Gastroesophageal sphincter (tissue), 4 donors: ENCODE results near the gene THTPA. TPM values are rescaled to one million over a fixed set of nuclear protein-coding genes. Genes with fewer than 3 reads are reported as not detected.

ENCODE experiments used
- ATAC-seq: fragments of 150-250 bp; one replicate; pipeline ENCODE4 v1.9.1; 2016; ENCODE audit warnings: mild to moderate bottlenecking, moderate library complexity
- H3K27ac ChIP-seq, 4 donors: fragments of 200-600 bp; sonication (generic) in 3 of 4; 1 replicate in 3 of 4; 2 replicates in 1 of 4; pipeline ENCODE4 v1.5.1; 2016 to 2019
- H3K27me3 ChIP-seq: fragments of 200-600 bp; sonication (generic); one replicate; pipeline ENCODE4 v1.5.1; 2019
- H3K36me3 ChIP-seq, 2 donors: fragments of 200-600 bp; sonication (generic); one replicate each; pipeline ENCODE4 v1.5.1; 2019; ENCODE audit warnings: control low read depth in 1 of 2
- H3K4me1 ChIP-seq, 3 donors: fragments of 200-600 bp; sonication (generic); 1 replicate in 2 of 3; 2 replicates in 1 of 3; pipeline ENCODE4 v1.5.1; 2016 to 2019; ENCODE audit warnings: control low read depth in 2 of 3
- H3K4me3 ChIP-seq, 2 donors: fragments of 200-600 bp; sonication (generic); one replicate each; pipeline ENCODE4 v1.5.1; 2019; ENCODE audit warnings: mild to moderate bottlenecking in 1 of 2, moderate library complexity in 1 of 2
- H3K9me3 ChIP-seq, 3 donors: fragments of 200-600 bp; sonication (generic); one replicate each; pipeline ENCODE4 v1.5.1; 2017 to 2019; ENCODE audit warnings: control low read depth in 2 of 3
- EP300 ChIP-seq: sonication (generic); formaldehyde crosslinking; IDR thresholded peaks from one replicate; pipeline ENCODE4 v1.6.1; 2017; ENCODE audit warnings: antibody characterized with exemption, mild to moderate bottlenecking
- POLR2A ChIP-seq, 2 donors: fragments of 450-650 bp; IDR thresholded peaks; one replicate each; pipeline ENCODE4 v1.6.1; 2017; ENCODE audit warnings: antibody characterized with exemption in 2 of 2, mild to moderate bottlenecking in 2 of 2, moderate library complexity in 1 of 2
- POLR2AphosphoS5 ChIP-seq: sonication (generic); formaldehyde crosslinking; IDR thresholded peaks from one replicate; pipeline ENCODE4 v1.6.1; 2017; ENCODE audit warnings: antibody characterized with exemption
- WGBS, 2 donors: methylation state at CpG; one replicate each; pipeline ENCODE4 v1.1.5; 2018; ENCODE audit warnings: low coverage in 1 of 2; 5-methylcytosine and 5-hydroxymethylcytosine counted together
- total RNA-seq, 4 donors: library from RNA; depleted of rRNA; stranded (reverse); fragments of >200 nt; gene quantifications; one replicate each; pipeline ENCODE4 v1.1.0, GENCODE V29; 2016
- TF ChIP-seq, protein P1 (sequence below), 4 experiments: fragments of 200-600 bp in 2 of 4; fragments of 450-650 bp in 2 of 4; sonication (generic) in 1 of 4; IDR thresholded peaks; one replicate each; pipeline ENCODE4 v1.5.1; 2017 to 2019; ENCODE audit warnings: antibody characterized with exemption in 4 of 4, mild to moderate bottlenecking in 2 of 4, moderate library complexity in 2 of 4

THTPA gene
- total RNA-seq, 4 donors from 2014 or later: 17.7 to 28.8 (median 21.3) TPM

DNA sequence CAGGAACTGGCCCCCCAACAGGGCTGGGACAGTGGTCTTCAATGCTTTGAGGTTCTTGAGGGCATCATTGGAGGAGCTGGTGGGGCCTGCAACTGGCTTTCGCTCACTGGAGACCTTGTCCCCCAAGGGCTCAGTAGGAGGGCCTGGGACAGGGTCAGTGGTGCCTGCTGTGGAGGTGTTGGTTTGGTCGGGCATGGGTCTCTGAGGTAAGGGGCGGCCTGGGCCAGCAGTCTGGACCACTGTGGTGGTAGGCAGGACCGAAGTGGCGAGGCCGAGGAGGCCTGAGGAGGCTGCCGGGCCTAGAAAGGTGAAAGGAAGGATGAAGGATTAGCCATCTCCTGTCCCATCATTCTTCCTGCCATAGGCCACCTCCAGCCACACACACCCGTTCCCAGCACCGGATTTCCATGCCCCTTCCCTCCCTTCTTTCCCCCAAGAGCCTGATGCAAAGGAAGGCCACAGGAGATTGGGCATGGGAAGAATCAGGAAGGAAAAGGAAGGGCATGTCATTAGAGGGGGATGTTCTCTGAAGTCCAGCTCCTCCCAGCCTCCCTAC is 33.4 kb upstream of the THTPA start:
- WGBS, 2 donors: no CpG with 5 or more reads among the region's 9 CpGs
- H3K4me1 ChIP-seq: no peaks in the 10 kb centered on the region
- H3K27me3 ChIP-seq: no peaks in the 10 kb centered on the region
- H3K9me3 ChIP-seq: no peaks in the 10 kb centered on the region
- no peak overlapping the region for H3K27ac ChIP-seq
- TF ChIP-seq EP300 (no peak), POLR2A (IDR thresholded peaks at IDR 0.05) (no peak), POLR2AphosphoS5 (no peak)
- TF ChIP-seq, protein P1, sequence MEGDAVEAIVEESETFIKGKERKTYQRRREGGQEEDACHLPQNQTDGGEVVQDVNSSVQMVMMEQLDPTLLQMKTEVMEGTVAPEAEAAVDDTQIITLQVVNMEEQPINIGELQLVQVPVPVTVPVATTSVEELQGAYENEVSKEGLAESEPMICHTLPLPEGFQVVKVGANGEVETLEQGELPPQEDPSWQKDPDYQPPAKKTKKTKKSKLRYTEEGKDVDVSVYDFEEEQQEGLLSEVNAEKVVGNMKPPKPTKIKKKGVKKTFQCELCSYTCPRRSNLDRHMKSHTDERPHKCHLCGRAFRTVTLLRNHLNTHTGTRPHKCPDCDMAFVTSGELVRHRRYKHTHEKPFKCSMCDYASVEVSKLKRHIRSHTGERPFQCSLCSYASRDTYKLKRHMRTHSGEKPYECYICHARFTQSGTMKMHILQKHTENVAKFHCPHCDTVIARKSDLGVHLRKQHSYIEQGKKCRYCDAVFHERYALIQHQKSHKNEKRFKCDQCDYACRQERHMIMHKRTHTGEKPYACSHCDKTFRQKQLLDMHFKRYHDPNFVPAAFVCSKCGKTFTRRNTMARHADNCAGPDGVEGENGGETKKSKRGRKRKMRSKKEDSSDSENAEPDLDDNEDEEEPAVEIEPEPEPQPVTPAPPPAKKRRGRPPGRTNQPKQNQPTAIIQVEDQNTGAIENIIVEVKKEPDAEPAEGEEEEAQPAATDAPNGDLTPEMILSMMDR (IDR thresholded peaks at IDR 0.05): no peak
- ATAC-seq: no peak
- peaks cover 0 to 15% of the 10 kb centered on the region in 2 donors for H3K36me3 ChIP-seq
- H3K4me3 ChIP-seq: no peak overlapping the region

DNA sequence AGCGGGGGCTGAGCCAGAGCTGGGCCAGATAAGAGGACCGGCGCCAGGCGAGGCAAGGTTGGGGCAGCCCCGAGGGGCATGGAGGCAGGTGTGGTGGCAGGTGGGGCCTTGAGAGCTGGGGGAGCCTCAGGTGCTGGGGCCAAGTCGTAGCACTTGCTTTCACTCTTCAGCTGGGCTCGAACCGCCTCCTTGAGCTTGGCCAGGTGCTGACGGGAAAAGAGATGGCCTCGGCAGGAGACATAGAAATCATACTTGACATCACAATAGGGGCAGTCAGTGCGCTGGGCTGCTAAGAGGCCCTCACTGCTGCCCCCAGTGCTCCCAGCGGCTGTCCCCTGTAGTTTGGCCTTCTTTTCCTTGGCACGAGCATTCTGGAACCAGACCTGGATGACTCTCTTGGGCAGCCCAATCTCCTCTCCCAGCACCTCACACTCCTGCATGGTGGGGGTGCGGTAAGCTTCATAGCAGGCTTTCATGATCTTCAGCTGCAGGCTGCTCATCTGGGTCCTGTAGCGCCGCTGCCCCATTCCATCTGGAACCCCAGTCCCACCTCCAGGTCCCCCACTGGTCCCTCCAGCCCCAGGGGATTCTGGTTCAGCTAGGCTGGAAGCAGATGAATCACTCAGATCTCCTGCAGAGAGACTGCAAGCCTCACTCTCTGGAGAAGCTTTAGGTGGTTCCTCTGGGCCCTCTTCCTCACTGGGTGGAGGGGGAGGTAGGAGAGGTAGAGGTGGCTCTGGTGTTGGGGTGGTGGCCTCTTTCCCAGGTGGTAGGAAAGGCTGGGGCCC is 32.6 kb upstream of the THTPA start:
- Histone ChIP-seq H3K27ac (no peak overlapping the region), H3K9me3 (no peaks in the 10 kb centered on the region), H3K4me1 (no peaks in the 10 kb centered on the region), H3K36me3 (peaks cover 0 to 15% of the 10 kb centered on the region in 2 donors), H3K4me3 (no peak overlapping the region), H3K27me3 (no peaks in the 10 kb centered on the region)
- TF ChIP-seq EP300 (no peak), POLR2AphosphoS5 (no peak), POLR2A (IDR thresholded peaks at IDR 0.05) (no peak)
- TF ChIP-seq, protein P1 (IDR thresholded peaks at IDR 0.05): no peak
- no peak for ATAC-seq
- WGBS, 2 donors: 100% methylated on average over 1 to 5 of the region's 16 CpGs

DNA sequence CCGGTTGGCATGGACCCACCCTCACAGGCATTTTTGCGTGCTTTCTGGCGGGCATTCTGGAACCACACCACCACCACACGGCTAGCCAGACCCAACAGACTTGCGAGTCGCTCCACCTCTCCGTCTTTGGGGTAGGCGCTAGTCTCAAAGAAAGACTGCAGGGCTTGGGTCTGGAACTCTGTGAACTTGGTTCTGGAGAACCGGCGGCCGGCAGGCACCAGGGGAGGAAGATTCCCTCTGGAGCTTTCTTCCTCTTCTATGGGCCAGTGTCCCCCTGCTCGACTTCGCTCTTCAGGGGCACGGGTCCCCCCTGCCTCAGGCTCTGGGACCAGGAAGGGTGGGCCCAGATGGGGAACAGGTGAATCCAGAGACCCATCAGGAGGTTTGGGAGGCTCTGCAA is 31.1 kb upstream of the THTPA start:
- ATAC-seq: no peak
- Histone ChIP-seq H3K27ac (no peak overlapping the region), H3K27me3 (no peaks in the 10 kb centered on the region), H3K36me3 (peaks cover 0 to 15% of the 10 kb centered on the region in 2 donors), H3K9me3 (no peaks in the 10 kb centered on the region), H3K4me3 (no peak overlapping the region), H3K4me1 (no peaks in the 10 kb centered on the region)
- WGBS, 2 donors: 93% methylated on average over 4 of the region's 14 CpGs; no CpG with 5 or more reads in 1 of the 2 donors
- no peak for TF ChIP-seq EP300
- no peak for TF ChIP-seq POLR2AphosphoS5
- TF ChIP-seq POLR2A (IDR thresholded peaks at IDR 0.05): no peak
- TF ChIP-seq, protein P1 (IDR thresholded peaks at IDR 0.05): no peak

DNA sequence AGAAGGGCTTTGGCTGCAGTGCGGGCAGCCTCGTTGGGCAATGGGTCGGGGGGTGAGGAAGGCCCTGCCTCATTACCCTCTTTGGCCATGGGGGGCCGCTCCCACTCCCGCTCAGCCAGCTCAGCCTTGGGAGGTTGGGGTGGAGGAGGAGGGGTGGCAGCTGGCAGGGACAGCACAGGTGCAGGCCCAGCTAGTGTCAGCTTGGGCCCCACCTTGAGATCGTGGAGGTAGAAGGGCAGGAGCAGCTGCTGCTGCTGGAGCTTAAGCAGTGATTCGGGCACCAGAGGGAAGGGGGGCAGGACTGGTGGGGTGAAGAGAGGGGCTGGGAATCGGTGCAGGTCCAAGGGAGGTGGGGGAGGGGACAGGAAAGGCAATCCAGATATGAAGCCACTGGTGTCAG is 30.5 kb upstream of the THTPA start:
- no peaks in the 10 kb centered on the region for H3K27me3 ChIP-seq
- no peaks in the 10 kb centered on the region for H3K4me1 ChIP-seq
- no peak for ATAC-seq
- no peaks in the 10 kb centered on the region for H3K9me3 ChIP-seq
- H3K4me3 ChIP-seq: no peak overlapping the region
- H3K36me3 ChIP-seq: peaks cover 0 to 15% of the 10 kb centered on the region in 2 donors
- no peak overlapping the region for H3K27ac ChIP-seq
- TF ChIP-seq, protein P1 (IDR thresholded peaks at IDR 0.05): no peak
- whole genome bisulfite sequencing, 2 donors: 20 to 100% methylated on average over 1 of the region's 8 CpGs

DNA sequence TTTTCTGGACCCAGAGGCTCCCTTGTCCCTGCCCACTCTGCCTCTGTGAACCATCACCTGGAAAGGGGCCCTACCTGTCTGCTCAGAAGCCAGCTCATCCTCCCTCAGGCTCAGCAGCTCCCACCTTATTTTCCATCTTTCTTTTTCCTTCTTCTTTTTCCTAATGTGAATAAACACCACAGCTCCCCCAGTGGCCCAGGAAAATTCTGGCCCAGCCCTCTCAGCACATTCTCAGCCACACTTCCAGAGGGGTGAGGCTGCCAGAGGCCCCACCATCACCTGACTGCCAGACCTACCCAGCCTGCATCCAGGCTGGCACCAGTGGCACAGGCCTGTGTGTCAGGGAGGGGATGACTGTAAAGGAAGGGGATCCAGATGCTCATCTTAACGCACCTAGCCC is 27.5 kb upstream of the THTPA start:
- TF ChIP-seq, protein P1 (IDR thresholded peaks at IDR 0.05): no peak
- TF ChIP-seq EP300 (no peak), POLR2AphosphoS5 (no peak), POLR2A (IDR thresholded peaks at IDR 0.05) (no peak)
- H3K4me3 ChIP-seq: no peak overlapping the region
- H3K4me1 ChIP-seq: no peaks in the 10 kb centered on the region
- no peak overlapping the region for H3K27ac ChIP-seq
- 100% methylated on average over 1 of the region's 1 CpG; no CpG with 5 or more reads in 1 of the 2 donors for WGBS, 2 donors
- no peaks in the 10 kb centered on the region for H3K27me3 ChIP-seq
- peaks cover 0 to 21% of the 10 kb centered on the region in 2 donors for H3K36me3 ChIP-seq
- H3K9me3 ChIP-seq: no peaks in the 10 kb centered on the region
- ATAC-seq: no peak
